HEK293T (cell line): ENCODE data around the gene UPP2.

Source experiments
- CTCF ChIA-PET: fragments of 350-600 bp; formaldehyde crosslinking; extraction: SDS; loops from one replicate; lab custom pipeline; 2021; ENCODE audit warnings: antibody characterized with exemption, inconsistent platforms; lab: Yijun Ruan, JAX
- POLR2A ChIA-PET: fragments of 350-600 bp; formaldehyde crosslinking; extraction: SDS; loops from one replicate; lab custom pipeline; 2020; ENCODE audit warnings: antibody characterized with exemption, inconsistent platforms; lab: Yijun Ruan, JAX
- DNase-seq: peaks from one replicate; pipeline ENCODE4 v3.0.0; 2012; ENCODE audit warnings: mixed read lengths; ENCODE audit errors: extremely low spot score
- ARNT ChIP-seq: fragments of 450-650 bp; IDR thresholded peaks from 2 replicates; pipeline ENCODE4 v1.6.1; 2017; ENCODE audit warnings: mild to moderate bottlenecking
- BHLHE40 ChIP-seq: fragments of 450-650 bp; IDR thresholded peaks from 2 replicates; pipeline ENCODE4 v1.6.1; 2016; ENCODE audit warnings: mild to moderate bottlenecking, moderate library complexity, borderline replicate concordance
- CTBP1 ChIP-seq: fragments of 450-650 bp; IDR thresholded peaks from 2 replicates; pipeline ENCODE4 v1.6.1; 2016; ENCODE audit warnings: borderline replicate concordance
- ELF4 ChIP-seq: fragments of 450-650 bp; IDR thresholded peaks from 2 replicates; pipeline ENCODE4 v1.6.1; 2017; ENCODE audit warnings: antibody characterized with exemption
- FOXA1 ChIP-seq: fragments of 450-650 bp; IDR thresholded peaks from 2 replicates; pipeline ENCODE4 v1.6.1; 2016; ENCODE audit warnings: mild to moderate bottlenecking
- FOXK2 ChIP-seq: fragments of 450-650 bp; IDR thresholded peaks from 2 replicates; pipeline ENCODE4 v1.6.1; 2016; ENCODE audit warnings: mild to moderate bottlenecking
- FOXM1 ChIP-seq: fragments of 450-650 bp; IDR thresholded peaks from 2 replicates; pipeline ENCODE4 v1.6.1; 2017; ENCODE audit warnings: mild to moderate bottlenecking, borderline replicate concordance
- HDGF ChIP-seq: fragments of 450-650 bp; IDR thresholded peaks from 2 replicates; pipeline ENCODE4 v1.6.1; 2017; ENCODE audit warnings: antibody characterized with exemption, borderline replicate concordance
- L3MBTL2 ChIP-seq: fragments of 450-650 bp; conservative IDR thresholded peaks from 2 replicates; pipeline ENCODE4 v1.6.1; 2016; ENCODE audit warnings: mild to moderate bottlenecking
- LEF1 ChIP-seq: fragments of 450-650 bp; IDR thresholded peaks from 2 replicates; pipeline ENCODE4 v1.6.1; 2017; ENCODE audit warnings: mild to moderate bottlenecking, borderline replicate concordance
- NFRKB ChIP-seq: fragments of 450-650 bp; IDR thresholded peaks from 2 replicates; pipeline ENCODE4 v1.6.1; 2016; ENCODE audit warnings: mild to moderate bottlenecking, moderate library complexity
- SP1 ChIP-seq: fragments of 450-650 bp; IDR thresholded peaks from 2 replicates; pipeline ENCODE4 v1.6.1; 2017
- SUZ12 ChIP-seq: fragments of 450-650 bp; IDR thresholded peaks from 2 replicates; pipeline ENCODE4 v1.6.1; 2016; ENCODE audit warnings: mild to moderate bottlenecking
- TARDBP ChIP-seq: fragments of 450-650 bp; IDR thresholded peaks from 2 replicates; pipeline ENCODE4 v1.6.1; 2016
- ZNF384 ChIP-seq: fragments of 450-650 bp; IDR thresholded peaks from 2 replicates; pipeline ENCODE4 v1.6.1; 2016
- TF ChIP-seq, protein P1 (sequence below): fragments of 450-650 bp; IDR thresholded peaks from 2 replicates; pipeline ENCODE4 v1.6.1; 2016

UPP2 gene

DNA sequence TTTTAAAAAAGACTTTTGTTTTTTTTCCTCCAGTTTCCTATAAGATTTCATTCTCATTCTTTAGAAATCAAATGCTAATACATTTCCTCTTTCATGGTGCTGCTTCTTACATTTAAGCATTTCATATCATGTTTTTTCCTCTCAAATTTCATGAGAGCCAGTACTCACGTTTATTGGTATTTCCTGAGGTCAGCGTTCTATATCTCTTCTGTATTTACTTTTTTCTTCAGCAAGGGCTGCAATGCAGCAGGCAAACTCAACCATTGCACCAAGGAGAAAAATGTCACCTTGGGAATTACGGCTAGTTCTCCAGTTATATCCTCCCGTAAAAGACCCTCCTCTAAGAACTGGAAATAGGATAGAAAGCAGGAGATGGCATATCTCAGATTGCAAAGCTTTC is 32.4 kb downstream of the UPP2 start:
- ChIA-PET CTCF (no interaction called here), POLR2A (no interaction called here)
- no peak for TF ChIP-seq HDGF
- TF ChIP-seq FOXK2 = no peak
- TF ChIP-seq SUZ12 = no peak
- no peak for TF ChIP-seq SP1
- TF ChIP-seq, protein P1, sequence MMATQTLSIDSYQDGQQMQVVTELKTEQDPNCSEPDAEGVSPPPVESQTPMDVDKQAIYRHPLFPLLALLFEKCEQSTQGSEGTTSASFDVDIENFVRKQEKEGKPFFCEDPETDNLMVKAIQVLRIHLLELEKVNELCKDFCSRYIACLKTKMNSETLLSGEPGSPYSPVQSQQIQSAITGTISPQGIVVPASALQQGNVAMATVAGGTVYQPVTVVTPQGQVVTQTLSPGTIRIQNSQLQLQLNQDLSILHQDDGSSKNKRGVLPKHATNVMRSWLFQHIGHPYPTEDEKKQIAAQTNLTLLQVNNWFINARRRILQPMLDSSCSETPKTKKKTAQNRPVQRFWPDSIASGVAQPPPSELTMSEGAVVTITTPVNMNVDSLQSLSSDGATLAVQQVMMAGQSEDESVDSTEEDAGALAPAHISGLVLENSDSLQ = no peak
- no peak for TF ChIP-seq CTBP1
- no peak for TF ChIP-seq NFRKB
- TF ChIP-seq LEF1 = no peak
- no peak for TF ChIP-seq FOXA1
- no peak for TF ChIP-seq L3MBTL2
- no peak for TF ChIP-seq BHLHE40
- DNase-seq = no peak

DNA sequence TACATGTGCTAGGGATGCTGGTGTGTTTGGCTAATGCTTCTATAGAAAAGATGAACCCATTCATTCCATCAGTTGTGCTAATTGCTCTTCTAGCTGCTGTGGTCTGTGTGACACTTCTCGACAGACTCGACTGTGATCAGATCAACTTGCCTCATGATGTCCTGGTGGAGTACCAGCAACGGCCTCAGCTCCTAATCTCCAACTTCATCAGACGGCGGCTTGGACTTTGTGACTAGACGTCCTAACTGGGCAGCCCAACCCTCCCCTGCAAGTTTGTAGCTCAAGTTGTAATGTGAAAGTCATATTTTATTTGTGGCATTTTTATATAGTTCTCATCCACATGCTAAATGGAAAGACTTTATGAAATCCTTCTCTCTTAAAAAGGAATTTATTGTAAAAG is 33.0 kb downstream of the UPP2 start:
- no peak for TF ChIP-seq ELF4
- ChIA-PET POLR2A (no interaction called here), CTCF (no interaction called here)
- DNase-seq = no peak

DNA sequence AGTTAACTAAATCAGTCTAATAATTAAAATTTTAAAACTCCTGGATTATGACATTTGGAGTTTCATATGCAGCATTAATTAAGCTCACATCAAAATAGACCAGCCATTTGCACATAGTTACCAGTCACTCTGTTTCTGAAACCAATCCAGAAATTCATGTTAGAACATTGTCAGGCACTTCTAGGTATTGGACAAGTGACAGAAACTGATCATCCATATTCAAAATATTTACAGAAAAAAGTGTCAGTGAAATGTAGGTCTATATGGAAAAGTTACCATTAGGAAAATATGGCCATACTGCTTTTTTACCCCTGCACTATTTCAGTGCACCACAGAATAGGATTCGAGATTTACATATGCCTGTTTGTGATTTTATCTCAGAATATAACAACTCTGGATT is 33.4 kb downstream of the UPP2 start:
- POLR2A ChIA-PET = no interaction called here
- CTCF ChIA-PET = no interaction called here
- no peak for DNase-seq
- TF ChIP-seq NFRKB = no peak
- TF ChIP-seq ZNF384 = no peak

DNA sequence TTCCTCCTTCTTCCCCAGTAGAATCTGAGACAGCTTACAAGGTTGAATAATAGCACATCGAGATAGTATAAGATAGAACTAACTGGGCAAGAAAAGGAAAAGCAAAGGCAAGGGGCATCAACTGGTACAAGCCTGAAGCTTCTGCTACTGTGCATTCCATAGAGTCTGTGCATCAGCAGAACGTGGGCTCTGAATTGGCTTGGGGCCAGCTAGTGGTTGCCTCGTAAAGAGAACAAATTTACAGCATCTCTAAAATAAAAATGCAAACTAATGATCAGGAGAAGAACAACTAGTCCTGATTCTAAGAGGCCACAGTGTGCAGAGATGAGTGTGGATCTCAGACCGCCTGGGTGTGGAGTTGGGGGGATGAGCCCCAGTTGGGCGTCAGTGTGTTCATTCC is 36.6 kb downstream of the UPP2 start:
- TF ChIP-seq ZNF384 (no peak), FOXM1 (no peak), HDGF (no peak), FOXA1 (no peak), SP1 (no peak), ELF4 (no peak)
- no peak for DNase-seq
- ChIA-PET POLR2A (no interaction called here), CTCF (no interaction called here)

DNA sequence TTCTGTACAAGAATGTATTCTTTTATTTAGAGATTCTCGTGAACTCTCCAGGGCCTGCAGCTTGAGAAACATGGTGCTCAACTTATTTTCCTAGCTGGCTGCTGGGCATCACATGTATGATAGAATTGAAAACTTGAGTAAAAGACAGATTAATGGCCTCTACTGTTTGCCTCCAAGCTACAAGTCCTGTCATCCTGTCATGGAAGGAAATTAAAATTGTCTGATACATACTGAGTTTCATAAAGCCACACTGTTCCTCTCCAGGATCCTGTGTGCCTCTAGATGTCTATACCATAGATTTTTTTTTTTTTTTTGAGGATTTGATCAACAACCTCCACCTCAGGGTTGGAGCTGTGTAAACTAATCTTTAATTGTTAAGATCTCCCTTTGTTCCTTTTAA is 38.5 kb downstream of the UPP2 start:
- TF ChIP-seq CTBP1 = no peak
- no peak for DNase-seq
- ChIA-PET CTCF (no interaction called here), POLR2A (no interaction called here)

DNA sequence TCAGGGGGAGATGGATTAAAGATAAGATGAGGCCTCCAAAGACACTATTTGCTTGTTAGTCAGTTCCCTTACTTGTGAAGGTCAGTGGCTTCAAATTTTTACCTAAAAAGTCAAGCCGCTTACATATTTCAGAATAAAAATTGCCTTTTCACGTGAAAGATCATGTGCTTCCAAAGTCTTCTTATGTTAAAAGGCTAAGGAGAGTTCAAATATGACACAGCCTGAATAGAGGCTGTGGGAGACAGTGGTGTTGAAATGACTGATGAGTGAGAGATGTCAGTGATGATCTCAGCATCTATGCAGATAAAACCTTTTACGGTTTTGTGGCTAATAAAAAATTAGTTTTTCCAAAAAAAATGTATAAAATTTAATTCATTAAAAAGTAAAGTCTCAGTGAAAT is 40.5 kb downstream of the UPP2 start:
- TF ChIP-seq FOXA1 (no peak), NFRKB (no peak)

DNA sequence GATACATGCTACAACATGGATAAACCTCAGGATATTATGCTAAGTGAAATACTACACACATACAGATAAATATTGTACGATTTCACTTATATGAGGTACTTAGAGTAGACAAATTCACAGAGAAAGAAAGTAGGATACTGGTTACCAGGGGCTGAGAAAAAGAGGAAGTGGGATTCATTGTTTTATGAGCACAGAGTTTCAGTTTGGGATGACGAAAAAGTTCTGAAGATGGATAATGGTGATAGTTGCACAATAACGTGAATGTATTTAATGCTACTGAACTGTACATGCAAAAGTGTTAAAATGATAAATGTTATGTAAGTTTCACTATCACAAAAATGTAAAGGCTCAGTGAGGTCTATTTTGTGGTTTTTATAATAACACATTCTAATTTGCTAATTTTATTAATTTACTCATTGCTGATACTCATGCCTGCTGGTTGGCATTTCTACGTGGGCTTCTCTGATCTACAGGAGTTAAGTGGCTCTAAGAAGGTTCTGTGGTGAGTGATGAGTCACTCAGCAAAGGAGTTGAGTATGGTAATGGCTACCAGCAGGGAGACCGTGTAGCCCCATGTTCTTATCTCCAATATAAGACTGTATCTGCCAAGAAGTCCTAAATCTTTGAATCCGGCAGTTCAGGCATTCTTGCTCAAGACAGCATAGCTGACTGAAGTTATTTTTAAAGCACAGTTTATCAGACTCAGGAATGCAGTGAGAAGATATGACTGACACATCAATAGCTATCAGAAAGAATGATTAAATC is 41.1 kb downstream of the UPP2 start:
- ChIA-PET CTCF (no interaction called here), POLR2A (no interaction called here)
- DNase-seq = no peak
- TF ChIP-seq SUZ12 = no peak
- TF ChIP-seq FOXM1 = no peak
- TF ChIP-seq LEF1 = no peak
- TF ChIP-seq ELF4 = no peak
- TF ChIP-seq TARDBP = no peak
- TF ChIP-seq CTBP1 = no peak
- TF ChIP-seq ARNT = no peak
- TF ChIP-seq L3MBTL2 = no peak
- no peak for TF ChIP-seq NFRKB

More for the DNA sequence above, 40.5 kb downstream of the UPP2 start:
- no peak for DNase-seq
- ChIA-PET CTCF (no interaction called here), POLR2A (no interaction called here)

DNA sequence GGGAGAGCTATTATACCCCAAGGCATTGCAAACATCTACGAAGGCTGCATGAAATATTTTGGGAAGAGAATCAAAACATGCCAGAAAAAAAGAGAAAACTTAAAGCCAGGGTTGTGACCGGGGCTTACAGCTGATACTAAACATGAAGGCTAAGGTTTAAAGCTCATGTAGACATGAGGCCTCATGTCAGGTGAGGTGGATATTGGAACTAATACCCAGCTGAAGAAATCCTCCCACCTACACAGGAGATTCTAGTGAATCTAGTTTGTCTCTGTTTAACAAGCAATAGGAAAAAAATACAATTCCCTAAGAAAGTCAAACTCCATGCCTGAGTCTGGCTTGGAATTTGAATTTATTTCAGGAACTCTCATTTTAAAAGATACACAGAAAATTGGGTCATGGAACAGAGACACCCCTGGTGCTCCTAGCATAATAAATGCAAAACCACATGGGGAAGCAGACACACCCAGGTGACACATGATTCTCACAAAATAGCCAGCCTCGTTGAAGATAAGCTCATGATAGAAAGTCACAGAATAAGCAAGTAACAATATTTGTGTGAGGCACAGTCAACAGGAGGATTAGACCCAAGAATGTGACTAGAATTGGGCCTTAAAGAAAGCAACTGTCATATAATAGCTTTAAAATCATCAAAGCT is 42.2 kb downstream of the UPP2 start:
- ChIA-PET POLR2A (no interaction called here), CTCF (no interaction called here)
- DNase-seq = no peak
- TF ChIP-seq LEF1 (no peak), SUZ12 (no peak)
- TF ChIP-seq, protein P1 = no peak
